Smooth muscle cell of trachea (primary cell): ENCODE measurements around the gene POLR3K. TPM values are rescaled to one million over a fixed set of nuclear protein-coding genes. Genes with fewer than 3 reads are reported as not detected.

Experiments used
- total RNA-seq: library from RNA; depleted of rRNA; stranded (reverse); fragments of >200 nt; gene quantifications from 2 replicates; pipeline ENCODE4 v1.2.1, GENCODE V29; 2014

Gene POLR3K
- 2.0 and 3.6 TPM in 2 replicates for total RNA-seq

DNA sequence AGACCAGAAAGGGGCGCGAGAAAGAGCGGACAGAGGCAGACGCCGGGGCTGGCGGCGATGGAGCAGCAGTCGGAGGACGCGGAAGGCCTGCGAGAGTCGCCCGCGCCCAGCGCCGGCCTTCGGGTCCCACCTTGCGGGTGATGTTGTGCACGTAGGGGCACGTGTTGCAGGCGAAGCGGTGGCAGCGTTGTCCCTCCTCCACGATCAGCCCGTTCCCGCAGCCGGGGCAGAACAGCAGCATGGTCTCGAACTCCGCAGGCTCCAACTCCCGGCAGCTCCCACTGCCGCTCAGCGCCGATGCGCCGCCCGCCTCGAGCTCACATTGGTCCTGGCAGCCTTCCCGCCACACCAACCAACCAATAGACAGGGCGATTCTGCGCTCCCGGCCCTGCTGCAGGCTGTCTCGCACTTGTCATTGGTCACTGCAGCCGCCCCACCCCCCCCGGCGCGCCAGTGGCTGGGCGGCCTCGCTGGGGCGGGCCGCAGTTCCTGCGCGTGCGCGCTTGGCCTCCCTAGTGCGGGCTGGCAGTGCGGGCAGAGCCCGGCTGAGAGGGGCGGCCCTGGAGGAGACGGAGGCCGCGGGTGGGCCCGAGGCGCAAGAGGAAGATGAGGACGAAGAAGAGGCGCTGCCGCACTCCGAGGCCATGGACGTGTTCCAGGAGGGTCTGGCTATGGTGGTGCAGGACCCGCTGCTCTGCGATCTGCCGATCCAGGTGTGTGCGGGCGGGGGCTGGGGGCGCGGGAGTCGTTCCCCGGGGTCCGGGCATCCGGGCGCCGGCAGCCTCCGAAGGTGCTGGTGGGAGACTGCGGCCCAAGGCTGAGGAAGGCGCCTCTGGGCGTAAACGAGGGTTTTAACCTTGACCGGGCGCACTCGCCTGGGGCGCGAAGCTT lies at the start of gene POLR3K, which contains the start of gene SNRNP25:
Gene POLR3K (minus strand): TSS at position 263 of the 891 bp plus-strand sequence. CDS start 22 bp downstream, at position 241.
Gene SNRNP25 (plus strand): TSS at position 483 of the 891 bp plus-strand sequence. CDS start 189 bp downstream, at position 672.

DNA sequence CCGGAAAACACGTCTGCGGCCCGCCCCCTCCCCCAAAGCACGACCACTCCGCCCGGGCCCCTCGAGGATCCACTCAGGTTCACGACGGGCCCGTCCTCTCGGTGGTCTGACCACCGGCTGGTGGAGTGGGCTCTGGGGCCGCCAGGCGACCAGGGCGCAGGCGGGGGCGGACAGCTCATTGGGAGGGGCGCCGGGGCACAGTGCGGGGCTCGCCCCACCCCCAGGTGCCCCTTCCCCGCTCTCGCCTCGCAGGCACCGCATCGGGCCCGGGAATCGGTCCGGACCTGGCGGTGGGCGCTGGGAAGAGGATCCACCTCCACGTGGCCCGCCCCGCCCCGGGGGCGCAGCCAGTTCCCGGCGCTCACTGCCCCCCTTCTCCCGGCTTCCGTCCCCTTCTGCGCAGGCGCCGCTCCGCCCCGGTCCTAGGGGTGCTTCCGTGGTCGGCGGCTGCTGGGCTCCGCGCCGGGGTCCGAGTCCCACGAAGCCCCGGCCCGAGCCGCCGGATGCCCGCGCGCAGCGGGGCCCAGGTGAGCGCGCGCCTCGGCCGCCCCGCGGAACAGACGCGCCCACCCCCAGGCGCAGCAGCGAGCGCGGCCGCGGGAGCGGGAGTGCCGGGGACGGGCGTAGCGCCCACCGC lies 24.5 kb upstream of the POLR3K start, which contains the start of gene MPG:
Gene MPG (plus strand): TSS at position 419 of the 637 bp plus-strand sequence. CDS start 85 bp downstream, at position 504.

DNA sequence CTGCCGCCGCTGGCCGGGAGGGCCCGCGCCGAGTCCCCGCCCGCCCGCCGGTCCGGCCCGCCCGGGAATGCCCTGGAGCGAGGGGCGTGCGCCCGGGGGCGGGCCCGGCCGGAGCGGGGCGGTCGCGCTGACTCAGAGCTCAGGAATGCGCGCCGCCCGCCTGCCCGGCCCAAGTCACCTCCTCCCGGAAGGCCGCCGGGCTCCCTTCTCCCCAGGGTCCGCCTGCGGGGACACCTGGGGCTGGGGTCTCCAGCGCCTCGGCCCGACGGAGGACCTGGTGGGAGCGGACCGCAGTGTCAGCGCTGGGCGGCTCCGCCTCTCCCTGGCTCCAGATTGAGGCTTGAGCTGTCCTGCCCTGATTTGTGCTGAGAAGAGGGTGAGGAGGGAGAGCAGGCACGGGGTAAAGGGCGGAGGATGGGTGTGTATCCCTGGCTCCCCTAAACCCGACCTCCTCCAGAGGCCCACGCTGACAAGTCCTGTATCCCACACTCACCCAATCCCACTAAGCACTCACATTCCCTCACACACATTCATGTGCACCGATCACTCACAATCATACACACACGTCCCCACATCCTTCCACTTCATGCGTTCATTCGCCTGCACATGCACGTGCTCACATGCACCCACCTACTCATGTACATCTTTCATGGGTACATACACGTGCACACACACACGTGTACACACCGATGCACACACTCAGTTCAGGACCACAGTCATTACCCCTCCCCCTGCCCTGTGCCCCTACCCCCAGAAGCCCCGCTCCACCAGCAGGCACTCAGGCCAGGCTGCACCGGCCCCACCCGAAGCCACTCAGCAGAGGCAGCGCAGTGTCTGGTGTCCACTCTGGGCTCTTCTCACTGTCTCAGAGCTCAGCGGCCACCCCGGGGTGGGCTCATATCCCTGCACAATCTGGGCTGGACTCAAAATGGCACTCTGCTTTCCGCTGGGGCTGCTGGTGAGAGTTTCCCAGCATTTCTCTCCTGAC lies 19.4 kb upstream of the POLR3K start, which contains the start of gene RHBDF1:
Gene RHBDF1 (minus strand): TSS at position 71 of the 988 bp plus-strand sequence. CDS start 7,616 bp downstream, outside the sequence.

Other genes with a start within 250 kb of the POLR3K start
- 21.3 and 37.1 TPM in 2 replicates for gene SNRNP25, start 220 bp upstream of the POLR3K start, total RNA-seq
- gene RHBDF1, start 19.0 kb upstream of the POLR3K start, total RNA-seq: 60.1 and 80.1 TPM in 2 replicates
- 220 and 355 TPM in 2 replicates for gene MPG, start 24.6 kb upstream of the POLR3K start, total RNA-seq
- 20.5 and 22.4 TPM in 2 replicates for gene NPRL3, start 85.1 kb upstream of the POLR3K start, total RNA-seq
- not detected in 2 replicates for gene HBZ, start 99.0 kb upstream of the POLR3K start, total RNA-seq
- not detected in 2 replicates for gene HBM, start 112.4 kb upstream of the POLR3K start, total RNA-seq
- gene HBA2, start 119.3 kb upstream of the POLR3K start, total RNA-seq: 0.44 and 0.83 TPM in 2 replicates
- not detected in 2 replicates for gene HBA1, start 123.1 kb upstream of the POLR3K start, total RNA-seq
- gene HBQ1, start 126.9 kb upstream of the POLR3K start, total RNA-seq: not detected in 2 replicates
- 33.6 and 48.4 TPM in 2 replicates for gene LUC7L, start 175.8 kb upstream of the POLR3K start, total RNA-seq
- 66.8 and 71.5 TPM in 2 replicates for gene FAM234A, start 181.2 kb upstream of the POLR3K start, total RNA-seq
- 1.9 and 10.6 TPM in 2 replicates for gene RGS11, start 222.3 kb upstream of the POLR3K start, total RNA-seq
- gene ARHGDIG, start 227.0 kb upstream of the POLR3K start, total RNA-seq: 0.73 and 0.99 TPM in 2 replicates
- not detected in 2 replicates for gene PDIA2, start 229.6 kb upstream of the POLR3K start, total RNA-seq